IMR-90 (cell line): ENCODE results near the gene PIGBOS1. TPM values are rescaled to one million over a fixed set of nuclear protein-coding genes. Genes with fewer than 3 reads are reported as not detected.

Experiments
- ATAC-seq: fragments of 200-7000 bp; cut with Tn5 transposase; 2 replicates; pipeline ENCODE4 v1.9.1; 2020; ENCODE audit warnings: low read depth, mild to moderate bottlenecking, moderate library complexity
- BruUV-seq: library from RNA; stranded (reverse); fragments of 400-500 nt; replicated peaks from 2 replicates; lab custom pipeline; 2021; lab: Mats Ljungman, UMichigan
- CTCF ChIA-PET: fragments of 300-600 bp; formaldehyde crosslinking; extraction: SDS; loops from one replicate; lab custom pipeline; 2021; ENCODE audit warnings: antibody characterized with exemption; lab: Yijun Ruan, JAX
- POLR2A ChIA-PET: fragments of 300-600 bp; sonication (Branson Sonifier 250); formaldehyde crosslinking; loops from one replicate; lab custom pipeline; 2022; ENCODE audit warnings: antibody characterized with exemption; ENCODE audit not compliant: unreplicated experiment; lab: Charles Lee
- DNase-seq: peaks from one replicate; pipeline ENCODE4 v3.0.0; 2013
- H2AFZ ChIP-seq: replicated peaks from 2 replicates; pipeline ENCODE3; 2013; ENCODE audit warnings: low read length, mild to moderate bottlenecking; ENCODE audit not compliant: poor library complexity
- H2AK5ac ChIP-seq: 2 replicates; pipeline ENCODE4 v1.6.1; 2013; ENCODE audit warnings: low read depth, low read length, inconsistent platforms
- H2AK9ac ChIP-seq: replicated peaks from 2 replicates; pipeline ENCODE3; 2013; ENCODE audit warnings: mild to moderate bottlenecking, low read depth, low read length, moderate library complexity; ENCODE audit not compliant: poor library complexity
- H2BK120ac ChIP-seq: 2 replicates; pipeline ENCODE4 v1.6.1; 2013; ENCODE audit warnings: low read depth, low read length, inconsistent platforms
- H2BK15ac ChIP-seq: 3 replicates; pipeline ENCODE4 v1.6.1; 2013; ENCODE audit warnings: low read depth, low read length, inconsistent platforms
- H2BK20ac ChIP-seq: 2 replicates; pipeline ENCODE4 v1.6.1; 2013; ENCODE audit warnings: low read depth, mild to moderate bottlenecking, inconsistent platforms, low read length, moderate library complexity
- H2BK5ac ChIP-seq: 2 replicates; pipeline ENCODE4 v1.6.1; 2013; ENCODE audit warnings: mild to moderate bottlenecking, low read depth, low read length, inconsistent platforms; ENCODE audit not compliant: poor library complexity, severe bottlenecking
- H3K14ac ChIP-seq: replicated peaks from 2 replicates; pipeline ENCODE4 v1.6.1; 2013; ENCODE audit warnings: low read depth, low read length, inconsistent platforms
- H3K18ac ChIP-seq: 2 replicates; pipeline ENCODE4 v1.6.1; 2013; ENCODE audit warnings: low read depth, low read length, control low read depth
- H3K23ac ChIP-seq: 2 replicates; pipeline ENCODE4 v1.6.1; 2013; ENCODE audit warnings: low read depth, low read length, inconsistent platforms
- H3K27ac ChIP-seq: 2 replicates; pipeline ENCODE4 v1.5.1; 2013; ENCODE audit warnings: mild to moderate bottlenecking, control low read depth, low read length; ENCODE audit not compliant: insufficient read depth
- H3K27me3 ChIP-seq: 2 replicates; pipeline ENCODE4 v1.6.1; 2013; ENCODE audit warnings: low read length; ENCODE audit not compliant: control insufficient read depth, insufficient read depth
- H3K36me3 ChIP-seq: 2 replicates; pipeline ENCODE4 v1.6.1; 2013; ENCODE audit warnings: low read length, mixed read lengths; ENCODE audit not compliant: control insufficient read depth, insufficient read depth
- H3K4ac ChIP-seq: 2 replicates; pipeline ENCODE4 v1.6.1; 2013; ENCODE audit warnings: low read depth, low read length, inconsistent platforms
- H3K4me1 ChIP-seq: 2 replicates; pipeline ENCODE4 v1.6.1; 2013; ENCODE audit warnings: low read length, mixed read lengths; ENCODE audit not compliant: control insufficient read depth, insufficient read depth
- H3K4me2 ChIP-seq: 2 replicates; pipeline ENCODE4 v1.6.1; 2013; ENCODE audit warnings: low read depth, mild to moderate bottlenecking, control low read depth, low read length, moderate library complexity
- H3K4me3 ChIP-seq: 2 replicates; pipeline ENCODE4 v1.5.1; 2013; ENCODE audit warnings: low read depth, mild to moderate bottlenecking, control low read depth, low read length, moderate library complexity; ENCODE audit not compliant: insufficient read depth
- H3K56ac ChIP-seq: 2 replicates; pipeline ENCODE4 v1.6.1; 2013; ENCODE audit warnings: low read length, inconsistent platforms; ENCODE audit not compliant: insufficient read depth; ENCODE audit errors: extremely low read depth
- H3K79me1 ChIP-seq, 2 experiments: 2 replicates each; pipeline ENCODE4 v1.6.1; 2013; ENCODE audit warnings: low read length in 2 of 2, inconsistent platforms in 1 of 2, low read depth in 1 of 2
- H3K9ac ChIP-seq: 2 replicates; pipeline ENCODE4 v1.6.1; 2013; ENCODE audit warnings: low read depth, low read length, control low read depth
- H3K9me1 ChIP-seq: 2 replicates; pipeline ENCODE4 v1.6.1; 2013; ENCODE audit warnings: low read length, inconsistent platforms; ENCODE audit not compliant: insufficient read depth
- H3K9me3 ChIP-seq: 2 replicates; pipeline ENCODE4 v1.6.1; 2013; ENCODE audit warnings: low read length; ENCODE audit not compliant: control insufficient read depth, insufficient read depth
- H4K20me1 ChIP-seq: 2 replicates; pipeline ENCODE4 v1.6.1; 2013; ENCODE audit warnings: low read length, inconsistent platforms; ENCODE audit not compliant: insufficient read depth
- H4K5ac ChIP-seq: 2 replicates; pipeline ENCODE4 v1.6.1; 2013; ENCODE audit warnings: mild to moderate bottlenecking, low read depth, low read length, control low read depth
- H4K8ac ChIP-seq, 2 experiments: 2 replicates each; pipeline ENCODE4 v1.6.1; 2013; ENCODE audit warnings: low read depth in 2 of 2, low read length in 2 of 2, control low read depth in 1 of 2, inconsistent platforms in 1 of 2
- H4K91ac ChIP-seq: 2 replicates; pipeline ENCODE4 v1.6.1; 2013; ENCODE audit warnings: low read depth, low read length, inconsistent platforms; ENCODE audit not compliant: insufficient read depth
- RFX5 ChIP-seq: IDR thresholded peaks from 2 replicates; pipeline ENCODE4 v1.8.0; 2012; ENCODE audit warnings: low read depth, mild to moderate bottlenecking, low read length, moderate library complexity
- SMC3 ChIP-seq: fragments of 150-350 bp; IDR thresholded peaks from 2 replicates; pipeline ENCODE4 v1.6.1; 2016; ENCODE audit warnings: low read depth, mild to moderate bottlenecking, antibody characterized with exemption, low read length, moderate library complexity
- dilution Hi-C: fragments of 300-500 bp; cut with HindIII; formaldehyde crosslinking; loops from one replicate; pipeline ENCODE4 v1.14.3; 2018; ENCODE audit warnings: low sequenced_read_pairs; ENCODE audit not compliant: unreplicated experiment
- in situ Hi-C: fragments of 300-500 bp; cut with MboI; formaldehyde crosslinking; loops from 3 replicates; pipeline ENCODE4 v1.14.3; 2019; ENCODE audit warnings: low sequenced_read_pairs, inconsistent platforms, mixed read lengths
- intact Hi-C: fragments of 100-400 bp; cut with micrococcal nuclease; formaldehyde crosslinking; loops from 2 replicates; pipeline ENCODE4 v1.10.0; 2022
- polyA plus RNA-seq, 3 experiments: library from polyadenylated mRNA; depleted of rRNA; stranded (reverse); fragments of >200 nt; gene quantifications; 2 replicates each; pipeline ENCODE4 v1.2.3, GENCODE V29; 2012; ENCODE audit warnings: low replicate concordance in 1 of 3
- total RNA-seq: library from RNA; depleted of rRNA; stranded (reverse); fragments of >200 nt; gene quantifications from 2 replicates; pipeline ENCODE4 v1.2.3, GENCODE V29; 2012

Gene PIGBOS1
- total and polyA plus RNA-seq, 2 of the 4 experiments (the other 2 are of a cell fraction): 11.7 to 12.7 TPM

DNA sequence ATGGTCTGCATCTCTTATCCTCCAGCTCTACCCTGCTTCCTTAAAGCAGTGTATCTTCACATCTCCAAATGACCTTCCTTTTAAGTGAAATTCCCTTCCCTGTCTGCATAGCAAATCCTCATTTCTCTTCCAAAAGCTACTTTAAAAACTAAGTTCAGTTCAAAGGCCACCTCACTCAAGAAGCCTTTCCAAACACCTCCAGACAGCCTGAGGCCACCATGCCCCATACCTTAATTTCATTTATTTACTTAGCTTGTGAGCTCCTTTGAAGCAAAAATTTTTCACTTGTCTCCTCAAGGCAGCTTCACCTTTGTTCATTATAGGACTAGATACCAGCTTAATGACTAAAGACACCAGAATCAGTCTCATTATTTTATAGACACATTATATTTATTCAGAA lies 39.5 kb upstream of the PIGBOS1 start:
- CTCF ChIA-PET: interaction anchor here (1.3 kb wide), 1 partner anchor 49 kb away, joined by 9 read pairs; the partner anchor contains the start of genes CCPG1 and PIERCE2

More for the DNA sequence above, 39.5 kb upstream of the PIGBOS1 start:
- TF ChIP-seq SMC3 (no peak), RFX5 (no peak)
- Histone ChIP-seq H3K4me3 (no peak overlapping the region), H4K5ac (no peak overlapping the region), H2BK120ac (no peak overlapping the region), H3K36me3 (no peaks in the 10 kb centered on the region), H3K9ac (no peak overlapping the region), H2AK9ac (no peak overlapping the region), H2AK5ac (no peak overlapping the region), H3K9me3 (no peaks in the 10 kb centered on the region), H4K8ac (no peak overlapping the region), H2BK15ac (no peak overlapping the region), H3K4ac (no peak overlapping the region), H3K18ac (no peak overlapping the region), H3K23ac (no peak overlapping the region), H2BK20ac (no peak overlapping the region), H3K4me2 (no peak overlapping the region), H3K27me3 (no peaks in the 10 kb centered on the region; the same call in 1 of the 2 replicates), H3K14ac (no peak overlapping the region), H3K56ac (no peak overlapping the region), H4K91ac (no peak overlapping the region), H3K9me1 (no peaks in the 10 kb centered on the region), H2AFZ (no peak overlapping the region), H3K79me1 (no peaks in the 10 kb centered on the region), H3K4me1 (peaks cover 5% of the 10 kb centered on the region), H4K20me1 (no peaks in the 10 kb centered on the region), H2BK5ac (no peak overlapping the region), H3K27ac (no peak overlapping the region)
- POLR2A ChIA-PET: no interaction called here
- ATAC-seq (no peak), DNase-seq (no peak)
- no TSS peak for BruUV-seq
- intact Hi-C loops: no loop called here
- in situ Hi-C loops: no loop called here
- dilution Hi-C loops: no loop called here
